Upper lobe of right lung (tissue), 1 donor: Measurements from ENCODE around the gene PARD3B. TPM values are rescaled to one million over a fixed set of nuclear protein-coding genes. Genes with fewer than 3 reads are reported as not detected.

Source experiments
- ATAC-seq: fragments of 200-7000 bp; cut with Tn5 transposase; one replicate; pipeline ENCODE4 v1.9.1; 2020; ENCODE audit warnings: mild to moderate bottlenecking, moderate library complexity
- DNase-seq: peaks from one replicate; pipeline ENCODE4 v3.0.0-alpha.2; 2020
- H3K27ac ChIP-seq: fragments of 200-600 bp; one replicate; pipeline ENCODE4 v1.8.0; 2022
- H3K27me3 ChIP-seq: fragments of 200-600 bp; one replicate; pipeline ENCODE4 v1.8.0; 2022; ENCODE audit warnings: mild to moderate bottlenecking
- H3K36me3 ChIP-seq: fragments of 200-600 bp; one replicate; pipeline ENCODE4 v1.8.0; 2022
- H3K4me1 ChIP-seq: fragments of 200-600 bp; one replicate; pipeline ENCODE4 v1.8.0; 2022
- H3K4me3 ChIP-seq: fragments of 200-600 bp; one replicate; pipeline ENCODE4 v1.8.0; 2022; ENCODE audit warnings: mild to moderate bottlenecking
- H3K9me3 ChIP-seq: fragments of 200-600 bp; one replicate; pipeline ENCODE4 v1.8.0; 2022
- intact Hi-C: fragments of 100-400 bp; cut with DNase I; formaldehyde crosslinking; loops from one replicate; pipeline ENCODE4 v1.11.0; 2022
- total RNA-seq: library from RNA; stranded (reverse); fragmentation: NEBNext Ultra II Directional; extraction: Animal tissue kit (Norgen Biotek cat#: 25700); gene quantifications from one replicate; pipeline ENCODE4 v1.2.1, GENCODE V29; 2021
- TF ChIP-seq, protein P1 (sequence below): fragments of 200-600 bp; IDR thresholded peaks from one replicate; pipeline ENCODE4 v1.8.0; 2022; ENCODE audit warnings: antibody characterized with exemption
- donor health status: DM: no; HTN: yes; CAD: no; lungs with severe emphysema.

PARD3B gene
- total RNA-seq, 1 donor from 2014 or later, result 32.5 TPM

DNA sequence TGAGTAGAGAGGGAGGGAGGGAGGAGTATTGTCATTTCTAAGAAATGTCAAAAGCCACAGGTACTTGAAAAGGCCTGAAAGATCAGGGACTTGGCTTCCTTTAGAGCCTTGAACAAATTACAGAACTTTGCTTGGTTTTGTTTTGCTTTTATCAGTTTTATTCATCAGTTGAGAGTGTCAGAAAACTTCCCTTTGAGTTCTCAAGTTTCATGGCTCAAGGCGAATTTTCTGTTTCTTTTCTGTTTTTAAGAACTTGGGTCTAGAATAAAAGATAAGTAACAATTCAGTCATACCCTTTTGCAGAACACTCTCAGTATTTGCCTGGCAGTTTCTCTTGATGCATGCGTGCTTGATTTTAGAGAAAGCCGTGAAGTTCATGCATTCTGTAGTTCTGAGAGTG, 531.9 kb downstream of the PARD3B start:
- H3K27me3 ChIP-seq, result no peaks in the 10 kb centered on the region
- no peaks in the 10 kb centered on the region for H3K36me3 ChIP-seq
- H3K27ac ChIP-seq, result no peak overlapping the region
- H3K9me3 ChIP-seq, result no peaks in the 10 kb centered on the region
- intact Hi-C loops, result no loop called here
- TF ChIP-seq, protein P1, sequence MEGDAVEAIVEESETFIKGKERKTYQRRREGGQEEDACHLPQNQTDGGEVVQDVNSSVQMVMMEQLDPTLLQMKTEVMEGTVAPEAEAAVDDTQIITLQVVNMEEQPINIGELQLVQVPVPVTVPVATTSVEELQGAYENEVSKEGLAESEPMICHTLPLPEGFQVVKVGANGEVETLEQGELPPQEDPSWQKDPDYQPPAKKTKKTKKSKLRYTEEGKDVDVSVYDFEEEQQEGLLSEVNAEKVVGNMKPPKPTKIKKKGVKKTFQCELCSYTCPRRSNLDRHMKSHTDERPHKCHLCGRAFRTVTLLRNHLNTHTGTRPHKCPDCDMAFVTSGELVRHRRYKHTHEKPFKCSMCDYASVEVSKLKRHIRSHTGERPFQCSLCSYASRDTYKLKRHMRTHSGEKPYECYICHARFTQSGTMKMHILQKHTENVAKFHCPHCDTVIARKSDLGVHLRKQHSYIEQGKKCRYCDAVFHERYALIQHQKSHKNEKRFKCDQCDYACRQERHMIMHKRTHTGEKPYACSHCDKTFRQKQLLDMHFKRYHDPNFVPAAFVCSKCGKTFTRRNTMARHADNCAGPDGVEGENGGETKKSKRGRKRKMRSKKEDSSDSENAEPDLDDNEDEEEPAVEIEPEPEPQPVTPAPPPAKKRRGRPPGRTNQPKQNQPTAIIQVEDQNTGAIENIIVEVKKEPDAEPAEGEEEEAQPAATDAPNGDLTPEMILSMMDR, result no peak
- no peak overlapping the region for H3K4me3 ChIP-seq
- ATAC-seq (no peak), DNase-seq (no peak)
- H3K4me1 ChIP-seq, result no peaks in the 10 kb centered on the region

DNA sequence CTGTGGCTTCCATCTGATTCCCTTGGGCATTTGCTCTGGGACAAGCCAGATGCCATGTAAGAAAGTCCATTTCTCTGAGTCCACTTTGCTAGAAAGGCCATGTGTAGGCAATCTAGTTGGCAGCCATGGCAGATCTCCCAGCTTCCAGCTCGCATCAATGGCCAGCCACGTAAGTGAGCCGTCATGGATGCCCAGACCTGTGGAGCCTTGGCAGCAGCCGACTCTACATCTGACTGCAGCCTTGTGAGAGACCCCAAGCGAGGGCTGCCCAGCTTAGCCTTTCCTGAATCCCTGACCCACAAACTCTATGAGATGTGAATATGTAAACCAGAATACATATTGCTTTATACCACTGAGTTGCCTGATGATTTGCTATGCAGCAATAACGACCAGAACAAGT, 533.5 kb downstream of the PARD3B start:
- Histone ChIP-seq H3K4me3 (no peak overlapping the region), H3K27ac (no peak overlapping the region), H3K36me3 (no peaks in the 10 kb centered on the region), H3K4me1 (no peaks in the 10 kb centered on the region), H3K27me3 (no peaks in the 10 kb centered on the region), H3K9me3 (no peaks in the 10 kb centered on the region)
- ATAC-seq (no peak), DNase-seq (no peak)
- TF ChIP-seq, protein P1, result no peak
- intact Hi-C loops, result no loop called here

DNA sequence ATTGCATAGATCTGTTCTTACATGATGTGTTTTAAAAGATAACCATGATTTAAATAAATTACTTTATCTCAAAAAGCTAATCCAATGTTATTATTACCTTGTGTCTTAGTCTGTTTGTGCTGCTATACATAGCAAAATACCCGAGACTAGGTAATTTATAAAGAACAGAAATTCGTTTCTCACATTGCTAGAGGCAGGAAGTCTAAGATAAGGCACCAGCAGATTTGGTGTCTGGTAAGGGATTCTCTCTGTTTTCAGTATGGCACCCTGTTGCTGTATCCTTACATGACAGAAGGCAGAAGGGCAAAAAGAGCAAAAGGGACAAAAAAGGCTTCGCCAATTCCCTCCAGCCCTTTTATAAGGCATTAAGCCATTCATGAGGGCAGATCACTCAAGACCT, 533.9 kb downstream of the PARD3B start:
- TF ChIP-seq, protein P1, result no peak
- no peaks in the 10 kb centered on the region for H3K27me3 ChIP-seq
- no peak for ATAC-seq

DNA sequence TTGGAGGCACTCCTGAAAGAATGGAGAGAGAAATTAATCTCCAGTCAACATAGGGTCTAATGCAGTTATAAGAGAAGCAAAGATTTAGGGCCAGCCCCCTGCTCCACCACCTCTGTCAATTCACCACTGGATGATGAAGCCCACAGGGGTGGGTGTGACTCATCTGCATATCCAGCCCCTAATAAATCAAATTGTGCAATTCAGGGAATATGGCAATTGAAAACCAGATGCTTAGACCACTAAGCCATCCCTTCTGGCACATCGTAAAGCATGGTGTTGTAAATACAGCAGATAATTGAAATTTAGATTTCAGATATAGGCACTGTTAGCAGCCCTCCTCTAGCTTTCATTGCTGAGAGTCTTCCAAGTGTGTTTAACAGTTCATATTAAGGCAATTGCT, 541.4 kb downstream of the PARD3B start:
- intact Hi-C loops, result no loop called here
- no peak for DNase-seq
- no peak for ATAC-seq
- TF ChIP-seq, protein P1, result no peak
- H3K27ac ChIP-seq, result no peak overlapping the region
- H3K36me3 ChIP-seq, result no peaks in the 10 kb centered on the region
- no peak overlapping the region for H3K4me3 ChIP-seq
- no peaks in the 10 kb centered on the region for H3K4me1 ChIP-seq
- no peaks in the 10 kb centered on the region for H3K27me3 ChIP-seq
- H3K9me3 ChIP-seq, result no peaks in the 10 kb centered on the region

More for the DNA sequence above, 533.9 kb downstream of the PARD3B start:
- no peak for DNase-seq
- Histone ChIP-seq H3K36me3 (no peaks in the 10 kb centered on the region), H3K4me3 (no peak overlapping the region), H3K27ac (no peak overlapping the region), H3K4me1 (no peaks in the 10 kb centered on the region), H3K9me3 (no peaks in the 10 kb centered on the region)
- intact Hi-C loops, result no loop called here

DNA sequence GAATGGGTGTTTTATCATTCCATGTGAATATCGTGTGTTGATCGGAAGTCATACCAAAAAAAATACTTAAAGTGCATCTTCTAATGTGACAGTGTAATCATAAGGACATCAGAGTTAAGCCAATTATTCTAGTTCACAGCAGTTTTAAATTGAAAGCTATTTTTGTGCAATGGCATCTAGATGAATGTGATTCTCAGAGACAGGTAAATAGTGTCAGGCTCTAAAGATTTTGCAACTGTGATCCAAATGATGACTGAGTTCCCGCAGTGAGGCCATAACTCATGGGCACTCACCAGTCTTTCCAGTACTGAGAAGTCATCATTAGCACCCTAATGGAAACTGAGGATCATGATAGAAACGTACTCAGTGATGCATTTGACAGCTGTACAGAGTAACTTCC, 542.6 kb downstream of the PARD3B start:
- ATAC-seq (no peak), DNase-seq (no peak)
- Histone ChIP-seq H3K27me3 (no peaks in the 10 kb centered on the region), H3K36me3 (no peaks in the 10 kb centered on the region), H3K27ac (no peak overlapping the region), H3K4me1 (peaks cover 4% of the 10 kb centered on the region), H3K4me3 (no peak overlapping the region), H3K9me3 (no peaks in the 10 kb centered on the region)
- intact Hi-C loops, result no loop called here
- TF ChIP-seq, protein P1, result no peak

DNA sequence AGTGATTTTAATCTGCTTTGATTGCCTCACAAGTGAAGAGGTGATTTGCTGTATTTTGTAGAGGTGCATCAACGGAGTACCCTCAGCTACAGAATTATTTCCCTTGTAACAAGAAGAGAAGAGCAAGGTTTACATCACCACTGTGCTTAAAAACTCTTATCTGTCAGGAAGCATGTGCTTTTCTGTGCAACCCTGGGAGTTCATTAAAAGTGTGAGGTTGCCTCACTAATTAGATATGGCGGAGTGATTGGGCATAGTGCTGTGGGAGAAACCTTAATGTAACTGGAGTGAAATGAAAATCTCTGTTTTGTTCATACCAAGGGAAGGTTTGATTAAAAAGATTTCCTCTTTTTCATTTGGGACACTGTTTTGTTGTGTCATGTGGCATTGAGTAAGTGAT, 544.7 kb downstream of the PARD3B start:
- no peak for DNase-seq
- H3K27me3 ChIP-seq, result no peaks in the 10 kb centered on the region
- no peak overlapping the region for H3K27ac ChIP-seq
- peaks cover 4% of the 10 kb centered on the region for H3K4me1 ChIP-seq
- TF ChIP-seq, protein P1, result no peak
- intact Hi-C loops, result no loop called here
- H3K9me3 ChIP-seq, result no peaks in the 10 kb centered on the region
- H3K4me3 ChIP-seq, result no peak overlapping the region
- H3K36me3 ChIP-seq, result no peaks in the 10 kb centered on the region
- ATAC-seq, result no peak
